Measurements from ENCODE around the gene CATSPERZ.
"Not testable (repeated sequence)": the region's sequence is repeated elsewhere in the genome, so short reads cannot be mapped to it uniquely, and the experiment has no call there.

CATSPERZ gene

GRCh38 chr11:64318766-64319761, 18.9 kb downstream of the CATSPERZ start:
- DNase-seq (ENCODE audit: low read depth in 2 of 2), result no peak

- DNase-seq (ENCODE audit: low read depth in 2 of 2), result no peak
Measured at GRCh38 chr11:64320556-64320955, 20.4 kb downstream of the CATSPERZ start.

- no peak for DNase-seq (ENCODE audit: low read depth in 2 of 2)
Measured at GRCh38 chr11:64321026-64321425, 20.9 kb downstream of the CATSPERZ start.

- DNase-seq (ENCODE audit: low read depth in 2 of 2), result no peak
Measured at GRCh38 chr11:64321533-64321932, 21.4 kb downstream of the CATSPERZ start.

- DNase-seq (ENCODE audit: low read depth in 2 of 2), result no peak
Measured at GRCh38 chr11:64322925-64323260, 22.7 kb downstream of the CATSPERZ start.

- DNase-seq (ENCODE audit: low read depth in 2 of 2), result no peak
Measured at GRCh38 chr11:64323373-64323772, 23.2 kb downstream of the CATSPERZ start.

- not testable (repeated sequence) for DNase-seq (ENCODE audit: low read depth in 2 of 2)
Measured at GRCh38 chr11:64323984-64324383, 23.8 kb downstream of the CATSPERZ start.

- DNase-seq (ENCODE audit: low read depth in 2 of 2), result no peak
Measured at GRCh38 chr11:64324692-64325469, 24.7 kb downstream of the CATSPERZ start.

GRCh38 chr11:64327375-64327774, 27.2 kb downstream of the CATSPERZ start:
- DNase-seq (ENCODE audit: low read depth in 2 of 2), result no peak

- DNase-seq (ENCODE audit: low read depth in 2 of 2), result no peak
Measured at GRCh38 chr11:64327993-64328392, 27.8 kb downstream of the CATSPERZ start.

- DNase-seq (ENCODE audit: low read depth in 2 of 2), result no peak
Measured at GRCh38 chr11:64330888-64331287, 30.7 kb downstream of the CATSPERZ start.

GRCh38 chr11:64331569-64332371, 31.6 kb downstream of the CATSPERZ start:
- DNase-seq (ENCODE audit: low read depth in 2 of 2), result peak; percentile 45 to 55

- no peak for DNase-seq (ENCODE audit: low read depth in 2 of 2)
Measured at GRCh38 chr11:64333556-64333955, 33.4 kb downstream of the CATSPERZ start.

GRCh38 chr11:64334764-64335735, 34.9 kb downstream of the CATSPERZ start:
- DNase-seq (ENCODE audit: low read depth in 2 of 2), result no peak

- no peak for DNase-seq (ENCODE audit: low read depth in 2 of 2)
Measured at GRCh38 chr11:64337538-64338249, 37.5 kb downstream of the CATSPERZ start.

GRCh38 chr11:64338716-64339115, 38.6 kb downstream of the CATSPERZ start:
- no peak for DNase-seq (ENCODE audit: low read depth in 2 of 2)

GRCh38 chr11:64339286-64339685, 39.1 kb downstream of the CATSPERZ start:
- DNase-seq (ENCODE audit: low read depth in 2 of 2), result no peak

- DNase-seq (ENCODE audit: low read depth in 2 of 2), result peak; percentile 71 to 76
Measured at GRCh38 chr11:64339754-64340408, 39.7 kb downstream of the CATSPERZ start, which contains the start of gene CCDC88B. TSS of gene CCDC88B (plus strand) at chr11:64340204. CDS start at chr11:64340267, 63 bp downstream.

GRCh38 chr11:64340671-64341335, 40.6 kb downstream of the CATSPERZ start:
- peak; percentile 64 to 69 for DNase-seq (ENCODE audit: low read depth in 2 of 2)
